ENCODE data around the gene IPO11.

DNA sequence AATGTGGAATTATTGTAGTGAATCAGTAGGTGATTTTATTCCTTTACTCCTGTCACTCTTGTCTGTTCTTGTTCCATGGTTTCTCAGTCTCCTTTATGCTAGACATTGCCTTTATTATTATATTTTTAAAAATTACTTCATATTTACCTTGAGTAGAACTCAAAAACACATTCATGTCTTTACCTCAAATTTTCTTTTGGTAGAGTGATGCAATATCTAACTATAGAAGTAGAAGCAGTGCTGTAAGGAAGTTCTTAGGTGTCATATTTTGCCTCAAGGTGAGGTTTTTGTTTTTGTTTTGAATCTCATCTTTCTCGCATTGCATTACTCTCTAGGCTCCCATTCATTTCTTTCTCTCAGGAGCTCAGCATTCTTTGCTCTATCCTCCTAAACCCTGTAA is 12.2 kb downstream of the IPO11 start:
- TF ChIP-seq, protein P1, sequence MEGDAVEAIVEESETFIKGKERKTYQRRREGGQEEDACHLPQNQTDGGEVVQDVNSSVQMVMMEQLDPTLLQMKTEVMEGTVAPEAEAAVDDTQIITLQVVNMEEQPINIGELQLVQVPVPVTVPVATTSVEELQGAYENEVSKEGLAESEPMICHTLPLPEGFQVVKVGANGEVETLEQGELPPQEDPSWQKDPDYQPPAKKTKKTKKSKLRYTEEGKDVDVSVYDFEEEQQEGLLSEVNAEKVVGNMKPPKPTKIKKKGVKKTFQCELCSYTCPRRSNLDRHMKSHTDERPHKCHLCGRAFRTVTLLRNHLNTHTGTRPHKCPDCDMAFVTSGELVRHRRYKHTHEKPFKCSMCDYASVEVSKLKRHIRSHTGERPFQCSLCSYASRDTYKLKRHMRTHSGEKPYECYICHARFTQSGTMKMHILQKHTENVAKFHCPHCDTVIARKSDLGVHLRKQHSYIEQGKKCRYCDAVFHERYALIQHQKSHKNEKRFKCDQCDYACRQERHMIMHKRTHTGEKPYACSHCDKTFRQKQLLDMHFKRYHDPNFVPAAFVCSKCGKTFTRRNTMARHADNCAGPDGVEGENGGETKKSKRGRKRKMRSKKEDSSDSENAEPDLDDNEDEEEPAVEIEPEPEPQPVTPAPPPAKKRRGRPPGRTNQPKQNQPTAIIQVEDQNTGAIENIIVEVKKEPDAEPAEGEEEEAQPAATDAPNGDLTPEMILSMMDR (IDR thresholded peaks at IDR 0.05), result no peak
- TF ChIP-seq POLR2AphosphoS5 (IDR thresholded peaks at IDR 0.05) (no peak), POLR2A (IDR thresholded peaks at IDR 0.05) (no peak)
